Skeletal muscle cell (primary cell): ENCODE results near the gene CDS1.
"Not testable (repeated sequence)": the region's sequence is repeated elsewhere in the genome, so short reads cannot be mapped to it uniquely, and the experiment has no call there.

ENCODE experiments used
- DNase-seq: peaks from one replicate; pipeline ENCODE4 v3.0.0-alpha.2; 2010; ENCODE audit warnings: low read depth
- H3K4me3 ChIP-seq: 2 replicates; pipeline ENCODE4 v1.5.1; 2011; ENCODE audit warnings: low read depth, mild to moderate bottlenecking, control low read depth, low read length, moderate library complexity

Gene CDS1

GRCh38 chr4:84582988-84583875, at the start of gene CDS1:
Gene CDS1 (plus strand): TSS chr4:84583127. CDS start chr4:84583402, 275 bp downstream.
- no peak for DNase-seq
- H3K4me3 ChIP-seq, result peak within 1 kb of the TSS; percentile 68

- H3K4me3 ChIP-seq, result no peak overlapping the region
- no peak for DNase-seq
Observed at GRCh38 chr4:84535901-84536300, 47.0 kb upstream of the CDS1 start.

- H3K4me3 ChIP-seq, result no peak overlapping the region
- no peak for DNase-seq
Observed at GRCh38 chr4:84545093-84545492, 37.8 kb upstream of the CDS1 start.

GRCh38 chr4:84547211-84547610, 35.7 kb upstream of the CDS1 start:
- H3K4me3 ChIP-seq, result no peak overlapping the region
- no peak for DNase-seq

- not testable (repeated sequence) for H3K4me3 ChIP-seq, DNase-seq
Observed at GRCh38 chr4:84549191-84549590, 33.7 kb upstream of the CDS1 start.

- no peak for DNase-seq
- H3K4me3 ChIP-seq, result no peak overlapping the region
Observed at GRCh38 chr4:84562156-84562555, 20.8 kb upstream of the CDS1 start.

- H3K4me3 ChIP-seq, result no peak overlapping the region
- no peak for DNase-seq
Observed at GRCh38 chr4:84563002-84563401, 19.9 kb upstream of the CDS1 start.

GRCh38 chr4:84565951-84566350, 17.0 kb upstream of the CDS1 start:
- no peak for DNase-seq
- H3K4me3 ChIP-seq, result no peak overlapping the region

GRCh38 chr4:84568496-84568895, 14.4 kb upstream of the CDS1 start:
- no peak overlapping the region for H3K4me3 ChIP-seq
- DNase-seq, result no peak

GRCh38 chr4:84569009-84569408, 13.9 kb upstream of the CDS1 start:
- H3K4me3 ChIP-seq, result no peak overlapping the region
- no peak for DNase-seq

GRCh38 chr4:84573385-84574068, 9.4 kb upstream of the CDS1 start:
- no peak for DNase-seq
- no peak overlapping the region for H3K4me3 ChIP-seq

GRCh38 chr4:84574069-84574720, 8.7 kb upstream of the CDS1 start:
- DNase-seq, result no peak

GRCh38 chr4:84578540-84579402, 4.2 kb upstream of the CDS1 start:
- DNase-seq, result no peak
- H3K4me3 ChIP-seq, result no peak overlapping the region

More at GRCh38 chr4:84574069-84574720, 8.7 kb upstream of the CDS1 start:
- no peak overlapping the region for H3K4me3 ChIP-seq

- no peak overlapping the region for H3K4me3 ChIP-seq
- no peak for DNase-seq
Observed at GRCh38 chr4:84579403-84579776, 3.5 kb upstream of the CDS1 start.

- H3K4me3 ChIP-seq, result peak overlapping the region; percentile 68
- DNase-seq, result no peak
Observed at GRCh38 chr4:84582302-84582987, 482 bp upstream of the CDS1 start.

GRCh38 chr4:84583876-84584380, 1.0 kb downstream of the CDS1 start:
- H3K4me3 ChIP-seq, result peak overlapping the region; percentile 68
- DNase-seq, result no peak

- no peak for DNase-seq
- H3K4me3 ChIP-seq, result no peak overlapping the region
Observed at GRCh38 chr4:84585251-84585650, 2.3 kb downstream of the CDS1 start.

- DNase-seq, result no peak
- no peak overlapping the region for H3K4me3 ChIP-seq
Observed at GRCh38 chr4:84594724-84595123, 11.8 kb downstream of the CDS1 start.

- DNase-seq, result no peak
- H3K4me3 ChIP-seq, result no peak overlapping the region
Observed at GRCh38 chr4:84596826-84597225, 13.9 kb downstream of the CDS1 start.
